Measurements from ENCODE around the gene MACROD2. TPM values are rescaled to one million over a fixed set of nuclear protein-coding genes. Genes with fewer than 3 reads are reported as not detected.

MACROD2 gene
- total RNA-seq, 3 donors from 2014 or later, result 3.2 to 7.6 (median 6.4) TPM

DNA sequence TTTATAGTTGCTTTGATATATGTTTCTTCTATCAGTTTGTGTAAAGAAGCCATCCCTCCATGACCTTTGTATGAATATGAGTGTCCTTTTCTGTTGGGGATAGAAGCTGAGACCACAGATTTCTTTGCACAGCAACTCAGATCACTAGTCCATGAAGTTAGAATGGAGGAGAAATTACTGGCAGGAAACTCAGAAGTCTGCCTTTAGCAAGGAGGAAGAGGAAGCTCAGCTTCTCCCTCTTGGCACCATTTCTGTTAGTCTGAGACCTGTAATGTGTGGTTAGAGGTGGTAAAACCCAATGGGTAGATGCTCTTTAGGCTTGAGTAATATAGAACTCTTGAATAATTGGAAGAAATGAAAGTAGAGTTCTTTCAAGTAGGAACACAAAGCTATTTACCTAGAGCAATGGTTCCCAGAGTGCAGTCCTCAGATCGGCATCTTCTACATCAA, 1337.4 kb downstream of the MACROD2 start:
- H3K36me3 ChIP-seq (ENCODE audit: low read depth), result no peaks in the 10 kb centered on the region
- intact Hi-C loops (cut with DNase I, micrococcal nuclease), result no loop called here
- TF ChIP-seq, protein P1, sequence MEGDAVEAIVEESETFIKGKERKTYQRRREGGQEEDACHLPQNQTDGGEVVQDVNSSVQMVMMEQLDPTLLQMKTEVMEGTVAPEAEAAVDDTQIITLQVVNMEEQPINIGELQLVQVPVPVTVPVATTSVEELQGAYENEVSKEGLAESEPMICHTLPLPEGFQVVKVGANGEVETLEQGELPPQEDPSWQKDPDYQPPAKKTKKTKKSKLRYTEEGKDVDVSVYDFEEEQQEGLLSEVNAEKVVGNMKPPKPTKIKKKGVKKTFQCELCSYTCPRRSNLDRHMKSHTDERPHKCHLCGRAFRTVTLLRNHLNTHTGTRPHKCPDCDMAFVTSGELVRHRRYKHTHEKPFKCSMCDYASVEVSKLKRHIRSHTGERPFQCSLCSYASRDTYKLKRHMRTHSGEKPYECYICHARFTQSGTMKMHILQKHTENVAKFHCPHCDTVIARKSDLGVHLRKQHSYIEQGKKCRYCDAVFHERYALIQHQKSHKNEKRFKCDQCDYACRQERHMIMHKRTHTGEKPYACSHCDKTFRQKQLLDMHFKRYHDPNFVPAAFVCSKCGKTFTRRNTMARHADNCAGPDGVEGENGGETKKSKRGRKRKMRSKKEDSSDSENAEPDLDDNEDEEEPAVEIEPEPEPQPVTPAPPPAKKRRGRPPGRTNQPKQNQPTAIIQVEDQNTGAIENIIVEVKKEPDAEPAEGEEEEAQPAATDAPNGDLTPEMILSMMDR (IDR thresholded peaks at IDR 0.05), result no peak
- no peak overlapping the region for H3K4me3 ChIP-seq
- ATAC-seq, result no peak
- no peaks in the 10 kb centered on the region for H3K4me1 ChIP-seq (ENCODE audit: low read depth)
- H3K9me3 ChIP-seq, result no peaks in the 10 kb centered on the region
- no peak for DNase-seq

DNA sequence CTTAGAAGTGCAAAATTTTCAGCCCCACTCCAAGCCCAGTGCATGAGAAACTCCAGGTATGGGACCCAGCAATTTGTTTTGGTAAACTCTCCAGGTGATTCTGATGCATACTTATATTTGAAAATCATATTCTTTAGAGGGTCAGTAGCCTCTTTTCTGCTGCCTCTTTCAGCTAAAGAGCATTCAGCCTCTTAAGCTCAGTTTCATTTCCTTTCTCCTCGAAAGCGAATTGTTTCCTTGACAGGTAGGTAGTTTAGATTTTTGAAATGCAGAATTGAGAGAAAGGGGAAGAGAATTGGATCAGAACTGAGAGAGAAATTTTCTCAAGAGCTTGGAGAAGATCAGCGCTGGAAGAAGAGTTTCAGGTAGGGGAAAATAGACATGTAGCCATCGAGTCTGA, 1337.9 kb downstream of the MACROD2 start:
- no peak for DNase-seq
- TF ChIP-seq, protein P1 (IDR thresholded peaks at IDR 0.05), result no peak
- H3K36me3 ChIP-seq (ENCODE audit: low read depth), result no peaks in the 10 kb centered on the region
- H3K4me1 ChIP-seq (ENCODE audit: low read depth), result no peaks in the 10 kb centered on the region
- H3K4me3 ChIP-seq, result no peak overlapping the region
- intact Hi-C loops (cut with DNase I, micrococcal nuclease), result no loop called here
- no peak for ATAC-seq
- no peaks in the 10 kb centered on the region for H3K9me3 ChIP-seq

DNA sequence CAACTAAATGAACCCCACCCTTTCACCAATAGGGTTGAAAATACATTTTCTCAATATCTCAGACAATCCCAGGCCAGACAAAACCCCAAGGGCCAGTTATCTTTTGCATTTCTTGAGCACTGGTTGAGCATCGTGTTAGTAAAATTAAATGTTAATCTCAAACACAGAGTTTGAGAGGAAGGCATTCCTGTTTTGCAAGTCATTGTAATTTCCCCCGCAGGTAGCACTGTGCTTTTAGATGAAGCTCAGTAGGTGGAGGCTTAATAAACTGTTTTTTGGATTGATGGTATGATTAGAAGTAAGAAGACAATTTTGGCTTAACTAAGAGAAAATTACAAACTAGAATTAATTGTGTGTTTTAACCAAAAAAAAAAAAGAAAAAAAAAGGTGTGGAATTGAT, 1340.7 kb downstream of the MACROD2 start:
- DNase-seq, result no peak
- Histone ChIP-seq H3K4me1 (ENCODE audit: low read depth) (no peaks in the 10 kb centered on the region), H3K9me3 (no peaks in the 10 kb centered on the region), H3K4me3 (no peak overlapping the region), H3K36me3 (ENCODE audit: low read depth) (no peaks in the 10 kb centered on the region)
- intact Hi-C loops (cut with DNase I, micrococcal nuclease), result no loop called here
- TF ChIP-seq, protein P1 (IDR thresholded peaks at IDR 0.05), result no peak
- ATAC-seq, result no peak

DNA sequence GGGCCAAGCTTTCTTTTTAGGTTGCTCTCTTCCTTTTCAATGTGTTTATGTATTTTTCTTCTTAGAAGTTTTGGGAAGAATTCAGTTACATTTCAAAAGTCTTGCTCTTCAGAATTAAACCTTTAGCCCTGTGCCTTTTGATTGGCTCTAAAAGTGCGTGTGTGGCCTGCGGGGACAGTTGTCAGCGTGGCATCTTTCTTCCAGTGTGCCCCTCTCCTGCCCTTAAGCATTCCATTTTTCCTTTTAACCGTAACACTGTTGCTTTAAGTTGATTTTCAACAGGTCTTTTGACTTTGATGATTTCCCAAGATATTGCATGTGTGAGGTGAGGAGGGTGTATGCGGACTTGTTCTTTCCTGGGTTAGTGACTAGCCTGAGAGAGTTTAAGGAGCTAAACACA, 1341.2 kb downstream of the MACROD2 start:
- DNase-seq, result no peak
- Histone ChIP-seq H3K36me3 (ENCODE audit: low read depth) (no peaks in the 10 kb centered on the region), H3K9me3 (no peaks in the 10 kb centered on the region), H3K4me1 (ENCODE audit: low read depth) (no peaks in the 10 kb centered on the region), H3K4me3 (no peak overlapping the region)
- no peak for ATAC-seq
- intact Hi-C loops (cut with DNase I, micrococcal nuclease), result no loop called here
- TF ChIP-seq, protein P1 (IDR thresholded peaks at IDR 0.05), result no peak

DNA sequence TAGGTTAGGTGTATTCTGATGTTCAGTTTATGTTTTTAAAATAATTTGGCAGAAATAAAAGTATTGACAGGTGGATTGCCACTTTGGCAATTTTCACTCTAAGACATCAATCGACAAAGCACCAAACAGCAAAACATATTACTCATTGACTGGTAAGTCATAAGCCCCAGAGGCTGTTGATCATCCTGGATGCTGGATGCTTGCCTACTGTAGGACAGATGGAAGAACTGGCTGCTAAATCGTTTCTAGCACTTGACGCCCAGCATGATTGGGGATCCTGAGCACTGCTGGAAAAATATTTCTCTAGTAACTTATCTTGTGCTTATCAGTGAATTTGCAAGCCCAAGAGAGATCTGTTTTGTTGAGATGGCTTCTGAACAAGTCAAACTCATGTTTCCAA, 1343.9 kb downstream of the MACROD2 start:
- Histone ChIP-seq H3K4me3 (no peak overlapping the region), H3K9me3 (no peaks in the 10 kb centered on the region), H3K4me1 (ENCODE audit: low read depth) (no peaks in the 10 kb centered on the region), H3K36me3 (ENCODE audit: low read depth) (no peaks in the 10 kb centered on the region)
- TF ChIP-seq, protein P1 (IDR thresholded peaks at IDR 0.05), result no peak
- ATAC-seq, result no peak
- intact Hi-C loops (cut with DNase I, micrococcal nuclease), result no loop called here
- peak in 1 of 3 donors; percentile 2 for DNase-seq

DNA sequence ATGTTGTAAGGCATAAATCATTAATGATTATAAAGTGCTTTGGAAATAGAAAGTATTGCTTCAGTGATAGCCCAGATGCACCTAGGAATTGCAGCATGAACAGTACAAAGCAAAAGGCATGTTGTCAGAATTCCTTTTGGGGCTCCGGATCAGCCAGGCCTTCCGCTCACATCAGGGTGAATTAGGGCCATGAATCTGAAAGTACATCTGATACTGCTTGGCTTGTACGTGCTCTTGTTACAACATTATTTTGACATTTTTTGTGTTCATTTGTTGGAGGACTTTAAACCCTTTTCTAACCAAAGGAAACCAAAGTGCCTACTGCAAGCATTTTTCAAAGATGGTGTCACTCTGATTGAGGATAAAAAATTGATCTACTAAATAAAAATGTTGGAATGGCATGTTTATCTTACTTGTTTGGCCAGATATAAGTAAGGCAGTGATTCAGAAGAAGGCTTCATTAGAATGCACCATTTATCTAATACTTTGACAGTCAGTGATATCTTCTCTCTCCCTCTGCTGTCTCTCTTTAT, 1347.7 kb downstream of the MACROD2 start:
- DNase-seq (no peak), ATAC-seq (no peak)
- Histone ChIP-seq H3K4me1 (ENCODE audit: low read depth) (no peaks in the 10 kb centered on the region), H3K9me3 (no peaks in the 10 kb centered on the region), H3K4me3 (no peak overlapping the region), H3K36me3 (ENCODE audit: low read depth) (no peaks in the 10 kb centered on the region)
- TF ChIP-seq, protein P1 (IDR thresholded peaks at IDR 0.05), result no peak
- intact Hi-C loops (cut with DNase I, micrococcal nuclease), result no loop called here
